ENCODE measurements around the gene NT5C2. TPM values are rescaled to one million over a fixed set of nuclear protein-coding genes. Genes with fewer than 3 reads are reported as not detected.
A peak's percentile ranks its signal among the peaks of the same experiment; 100 is the strongest.

NT5C2 gene
- total RNA-seq, 4 donors from 2014 or later, result 28.4 to 51.5 (median 33.2) TPM

- WGBS, result 64% methylated on average over 8 of the region's 8 CpGs
- no peak overlapping the region for H3K27ac ChIP-seq
- H3K9me3 ChIP-seq, result no peaks in the 10 kb centered on the region
- no peaks in the 10 kb centered on the region for H3K36me3 ChIP-seq
- no peak for DNase-seq (ENCODE audit: low spot score in 2 of 2)
- no peak for TF ChIP-seq POLR2AphosphoS5 (IDR thresholded peaks at IDR 0.05)
- TF ChIP-seq, protein P1, sequence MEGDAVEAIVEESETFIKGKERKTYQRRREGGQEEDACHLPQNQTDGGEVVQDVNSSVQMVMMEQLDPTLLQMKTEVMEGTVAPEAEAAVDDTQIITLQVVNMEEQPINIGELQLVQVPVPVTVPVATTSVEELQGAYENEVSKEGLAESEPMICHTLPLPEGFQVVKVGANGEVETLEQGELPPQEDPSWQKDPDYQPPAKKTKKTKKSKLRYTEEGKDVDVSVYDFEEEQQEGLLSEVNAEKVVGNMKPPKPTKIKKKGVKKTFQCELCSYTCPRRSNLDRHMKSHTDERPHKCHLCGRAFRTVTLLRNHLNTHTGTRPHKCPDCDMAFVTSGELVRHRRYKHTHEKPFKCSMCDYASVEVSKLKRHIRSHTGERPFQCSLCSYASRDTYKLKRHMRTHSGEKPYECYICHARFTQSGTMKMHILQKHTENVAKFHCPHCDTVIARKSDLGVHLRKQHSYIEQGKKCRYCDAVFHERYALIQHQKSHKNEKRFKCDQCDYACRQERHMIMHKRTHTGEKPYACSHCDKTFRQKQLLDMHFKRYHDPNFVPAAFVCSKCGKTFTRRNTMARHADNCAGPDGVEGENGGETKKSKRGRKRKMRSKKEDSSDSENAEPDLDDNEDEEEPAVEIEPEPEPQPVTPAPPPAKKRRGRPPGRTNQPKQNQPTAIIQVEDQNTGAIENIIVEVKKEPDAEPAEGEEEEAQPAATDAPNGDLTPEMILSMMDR (IDR thresholded peaks at IDR 0.05), result no peak
- no peak for TF ChIP-seq POLR2A (IDR thresholded peaks at IDR 0.05)
- TF ChIP-seq EP300 (IDR thresholded peaks at IDR 0.05), result no peak
- H3K4me3 ChIP-seq, result no peak overlapping the region
- H3K4me1 ChIP-seq, result no peaks in the 10 kb centered on the region
- H3K27me3 ChIP-seq, result no peaks in the 10 kb centered on the region
Measured at GRCh38 chr10:103204353-103205255, 11.5 kb upstream of the NT5C2 start.

GRCh38 chr10:103203466-103203865, 10.4 kb upstream of the NT5C2 start:
- Histone ChIP-seq H3K36me3 (no peaks in the 10 kb centered on the region), H3K9me3 (no peaks in the 10 kb centered on the region), H3K27me3 (no peaks in the 10 kb centered on the region), H3K4me3 (no peak overlapping the region), H3K4me1 (no peaks in the 10 kb centered on the region), H3K27ac (no peak overlapping the region)
- no peak for TF ChIP-seq POLR2AphosphoS5 (IDR thresholded peaks at IDR 0.05)
- TF ChIP-seq, protein P1 (IDR thresholded peaks at IDR 0.05), result no peak
- TF ChIP-seq EP300 (IDR thresholded peaks at IDR 0.05), result no peak
- TF ChIP-seq POLR2A (IDR thresholded peaks at IDR 0.05), result no peak
- no peak for DNase-seq (ENCODE audit: low spot score in 2 of 2)
- 91% methylated on average over 3 of the region's 3 CpGs for WGBS

DNA sequence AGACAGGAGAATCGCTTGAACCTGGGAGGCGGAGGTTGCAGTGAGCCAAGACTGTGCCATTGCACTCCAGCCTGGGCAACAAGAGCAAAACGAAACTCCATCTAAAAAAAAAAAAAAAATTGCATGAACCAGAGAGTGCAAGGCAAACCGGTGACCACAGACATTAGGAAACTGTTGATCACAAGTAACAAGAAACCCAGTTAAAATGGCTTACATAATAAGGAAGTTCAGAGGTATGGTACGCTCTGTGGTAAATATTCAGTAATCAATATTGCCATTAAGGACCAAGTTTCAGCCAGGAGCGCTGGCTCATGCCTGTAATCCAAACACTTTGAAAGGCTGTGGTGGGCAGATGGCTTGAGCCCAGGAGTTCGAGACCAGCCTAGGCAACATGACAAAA, 9.2 kb upstream of the NT5C2 start:
- 83% methylated on average over 7 of the region's 7 CpGs for WGBS
- Histone ChIP-seq H3K9me3 (no peaks in the 10 kb centered on the region), H3K27me3 (no peaks in the 10 kb centered on the region), H3K36me3 (no peaks in the 10 kb centered on the region), H3K4me1 (peaks cover 3% of the 10 kb centered on the region), H3K27ac (no peak overlapping the region), H3K4me3 (no peak overlapping the region)
- DNase-seq (ENCODE audit: low spot score in 2 of 2), result peak in 1 of 2 donors; percentile 3
- TF ChIP-seq POLR2AphosphoS5 (IDR thresholded peaks at IDR 0.05) (no peak), POLR2A (IDR thresholded peaks at IDR 0.05) (no peak), EP300 (IDR thresholded peaks at IDR 0.05) (no peak)
- TF ChIP-seq, protein P1 (IDR thresholded peaks at IDR 0.05), result no peak

GRCh38 chr10:103199488-103199887, 6.4 kb upstream of the NT5C2 start:
- Histone ChIP-seq H3K4me1 (peaks cover 4% of the 10 kb centered on the region), H3K36me3 (no peaks in the 10 kb centered on the region), H3K9me3 (no peaks in the 10 kb centered on the region), H3K27me3 (no peaks in the 10 kb centered on the region), H3K4me3 (no peak overlapping the region), H3K27ac (no peak overlapping the region)
- 83% methylated on average over 1 of the region's 1 CpG for WGBS
- no peak for TF ChIP-seq POLR2A (IDR thresholded peaks at IDR 0.05)
- TF ChIP-seq POLR2AphosphoS5 (IDR thresholded peaks at IDR 0.05), result no peak
- TF ChIP-seq EP300 (IDR thresholded peaks at IDR 0.05), result no peak
- TF ChIP-seq, protein P1 (IDR thresholded peaks at IDR 0.05), result no peak
- DNase-seq (ENCODE audit: low spot score in 2 of 2), result no peak

DNA sequence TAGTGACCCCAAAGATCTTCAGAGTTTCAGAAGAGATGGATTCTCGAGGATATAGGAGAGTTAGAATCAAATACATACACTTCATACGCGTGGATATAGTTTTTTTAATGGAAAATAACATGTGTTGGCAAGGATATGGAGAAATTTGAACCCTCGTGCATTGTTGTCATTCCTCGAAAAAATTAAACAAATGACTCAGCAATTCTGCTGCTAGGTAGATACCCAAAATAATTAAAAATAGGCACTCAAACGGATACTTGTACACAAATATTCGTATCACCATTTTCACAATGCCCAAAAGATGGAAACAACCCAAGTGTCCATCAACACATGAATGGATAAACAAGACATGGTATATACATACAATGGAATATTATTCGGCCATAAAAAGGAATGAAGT, 5.6 kb upstream of the NT5C2 start:
- H3K4me1 ChIP-seq, result peaks cover 13% of the 10 kb centered on the region
- no peak for TF ChIP-seq POLR2AphosphoS5 (IDR thresholded peaks at IDR 0.05)
- no peak for TF ChIP-seq EP300 (IDR thresholded peaks at IDR 0.05)
- TF ChIP-seq, protein P1 (IDR thresholded peaks at IDR 0.05), result no peak
- no peak for TF ChIP-seq POLR2A (IDR thresholded peaks at IDR 0.05)
- WGBS, result 91% methylated on average over 8 of the region's 8 CpGs

More for the DNA sequence above, 5.6 kb upstream of the NT5C2 start:
- no peak overlapping the region for H3K27ac ChIP-seq
- H3K4me3 ChIP-seq, result no peak overlapping the region
- H3K36me3 ChIP-seq, result no peaks in the 10 kb centered on the region
- H3K9me3 ChIP-seq, result no peaks in the 10 kb centered on the region
- no peak for DNase-seq (ENCODE audit: low spot score in 2 of 2)
- H3K27me3 ChIP-seq, result no peaks in the 10 kb centered on the region
